Peyer's patch (tissue), 4 donors: ENCODE data around the gene ASCC3.

Experiments used
- POLR2A ChIP-seq, 2 donors: fragments of 450-650 bp; IDR thresholded peaks; one replicate each; pipeline ENCODE4 v1.5.1; 2017; ENCODE audit warnings: antibody characterized with exemption in 2 of 2, mild to moderate bottlenecking in 2 of 2, moderate library complexity in 2 of 2
- TF ChIP-seq, protein P1 (sequence below), 6 experiments: fragments of 450-650 bp in 4 of 6; fragments of 200-600 bp in 2 of 6; sonication (generic) in 1 of 6; IDR thresholded peaks; one replicate each; pipeline ENCODE4 v1.5.1; 2017 to 2019; ENCODE audit warnings: antibody characterized with exemption in 6 of 6, mild to moderate bottlenecking in 3 of 6, moderate library complexity in 1 of 6

DNA sequence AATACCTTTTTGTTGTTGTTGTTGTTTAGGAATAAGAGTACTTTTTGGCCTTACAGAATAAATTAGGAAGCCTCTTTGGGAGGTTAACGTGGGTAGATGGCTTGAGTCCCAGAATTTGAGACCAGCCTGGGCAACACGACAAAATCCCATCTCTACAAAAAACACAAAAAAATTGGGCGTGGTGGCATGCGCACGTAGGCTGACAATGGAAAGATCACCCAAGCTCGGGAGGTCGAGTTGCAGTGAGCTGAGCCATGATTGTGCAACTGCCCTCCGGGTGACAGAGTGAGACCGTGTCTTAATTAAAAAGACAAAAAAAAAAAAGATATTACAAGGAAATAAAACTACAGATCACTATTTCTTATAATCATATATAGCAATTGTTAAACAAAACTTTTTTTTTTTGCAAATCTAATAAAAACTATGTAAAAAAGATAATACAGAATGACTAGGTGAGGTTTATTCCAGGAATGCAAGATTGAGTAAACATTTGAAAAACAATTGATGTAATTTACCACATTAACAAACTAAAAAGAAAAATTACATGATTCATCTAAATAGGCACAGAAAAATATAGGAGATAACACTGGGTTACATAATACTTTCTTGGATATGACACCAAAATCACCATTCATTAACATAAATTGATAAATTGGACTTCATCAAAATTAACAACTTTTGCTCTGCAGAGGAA is 43.6 kb upstream of the ASCC3 start:
- no peak for TF ChIP-seq POLR2A (IDR thresholded peaks at IDR 0.05)
- TF ChIP-seq, protein P1, sequence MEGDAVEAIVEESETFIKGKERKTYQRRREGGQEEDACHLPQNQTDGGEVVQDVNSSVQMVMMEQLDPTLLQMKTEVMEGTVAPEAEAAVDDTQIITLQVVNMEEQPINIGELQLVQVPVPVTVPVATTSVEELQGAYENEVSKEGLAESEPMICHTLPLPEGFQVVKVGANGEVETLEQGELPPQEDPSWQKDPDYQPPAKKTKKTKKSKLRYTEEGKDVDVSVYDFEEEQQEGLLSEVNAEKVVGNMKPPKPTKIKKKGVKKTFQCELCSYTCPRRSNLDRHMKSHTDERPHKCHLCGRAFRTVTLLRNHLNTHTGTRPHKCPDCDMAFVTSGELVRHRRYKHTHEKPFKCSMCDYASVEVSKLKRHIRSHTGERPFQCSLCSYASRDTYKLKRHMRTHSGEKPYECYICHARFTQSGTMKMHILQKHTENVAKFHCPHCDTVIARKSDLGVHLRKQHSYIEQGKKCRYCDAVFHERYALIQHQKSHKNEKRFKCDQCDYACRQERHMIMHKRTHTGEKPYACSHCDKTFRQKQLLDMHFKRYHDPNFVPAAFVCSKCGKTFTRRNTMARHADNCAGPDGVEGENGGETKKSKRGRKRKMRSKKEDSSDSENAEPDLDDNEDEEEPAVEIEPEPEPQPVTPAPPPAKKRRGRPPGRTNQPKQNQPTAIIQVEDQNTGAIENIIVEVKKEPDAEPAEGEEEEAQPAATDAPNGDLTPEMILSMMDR (IDR thresholded peaks at IDR 0.05), result no peak
